ENCODE measurements around the gene GATB.

GATB gene

DNA sequence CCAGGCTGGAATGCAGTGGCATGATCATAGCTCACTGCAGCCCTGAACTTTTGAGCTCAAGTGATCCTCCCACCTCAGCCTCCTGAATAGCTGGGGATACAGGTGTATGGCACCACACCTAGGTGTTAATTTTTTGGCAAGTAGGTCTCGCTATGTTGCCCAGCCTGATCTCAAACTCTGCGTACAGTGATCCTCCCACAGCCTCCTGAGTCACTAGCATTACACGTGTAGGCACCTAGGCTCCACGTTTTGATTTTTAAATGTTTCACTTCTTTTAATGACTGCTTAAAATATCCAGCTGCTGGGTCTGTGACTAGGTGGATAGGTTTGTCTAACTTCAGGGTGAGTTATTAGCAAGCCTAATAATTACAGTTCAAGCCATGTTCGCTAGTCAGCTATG, 44.5 kb downstream of the GATB start:
- ChIA-PET CTCF (no interaction called here), POLR2A (no interaction called here)
- DNase-seq (ENCODE audit: extremely low spot score) = no peak
- TF ChIP-seq, protein P1, sequence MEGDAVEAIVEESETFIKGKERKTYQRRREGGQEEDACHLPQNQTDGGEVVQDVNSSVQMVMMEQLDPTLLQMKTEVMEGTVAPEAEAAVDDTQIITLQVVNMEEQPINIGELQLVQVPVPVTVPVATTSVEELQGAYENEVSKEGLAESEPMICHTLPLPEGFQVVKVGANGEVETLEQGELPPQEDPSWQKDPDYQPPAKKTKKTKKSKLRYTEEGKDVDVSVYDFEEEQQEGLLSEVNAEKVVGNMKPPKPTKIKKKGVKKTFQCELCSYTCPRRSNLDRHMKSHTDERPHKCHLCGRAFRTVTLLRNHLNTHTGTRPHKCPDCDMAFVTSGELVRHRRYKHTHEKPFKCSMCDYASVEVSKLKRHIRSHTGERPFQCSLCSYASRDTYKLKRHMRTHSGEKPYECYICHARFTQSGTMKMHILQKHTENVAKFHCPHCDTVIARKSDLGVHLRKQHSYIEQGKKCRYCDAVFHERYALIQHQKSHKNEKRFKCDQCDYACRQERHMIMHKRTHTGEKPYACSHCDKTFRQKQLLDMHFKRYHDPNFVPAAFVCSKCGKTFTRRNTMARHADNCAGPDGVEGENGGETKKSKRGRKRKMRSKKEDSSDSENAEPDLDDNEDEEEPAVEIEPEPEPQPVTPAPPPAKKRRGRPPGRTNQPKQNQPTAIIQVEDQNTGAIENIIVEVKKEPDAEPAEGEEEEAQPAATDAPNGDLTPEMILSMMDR (IDR thresholded peaks at IDR 0.05; ENCODE audit: control extremely low read depth, extremely low read depth, low read depth, missing control alignments) = no peak

DNA sequence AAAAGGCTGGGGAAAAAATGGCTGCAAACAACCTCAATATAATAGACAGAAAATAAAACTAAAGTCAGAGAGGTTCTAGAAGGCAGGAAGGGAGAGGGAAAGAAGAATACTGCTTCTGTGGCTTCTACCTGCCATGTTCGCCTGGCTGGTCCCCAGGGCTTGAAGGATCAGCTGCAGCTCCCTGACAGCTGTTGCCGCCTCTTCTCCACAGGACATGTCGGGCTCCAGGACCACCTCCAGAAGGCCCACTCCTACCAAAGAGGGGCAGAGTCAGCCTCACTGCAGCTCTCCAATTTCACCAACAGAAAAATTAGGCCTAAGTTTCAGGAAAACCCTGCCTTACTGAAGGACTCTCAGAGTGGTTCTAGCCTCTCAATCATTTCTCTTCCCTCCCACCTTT, 44.9 kb downstream of the GATB start:
- POLR2A ChIA-PET = no interaction called here
- DNase-seq (ENCODE audit: extremely low spot score) = no peak
- CTCF ChIA-PET = no interaction called here
- TF ChIP-seq, protein P1 (IDR thresholded peaks at IDR 0.05; ENCODE audit: control extremely low read depth, extremely low read depth, low read depth, missing control alignments) = no peak

GRCh38 chr4:151712777-151713176, 48.0 kb downstream of the GATB start:
- POLR2A ChIA-PET = no interaction called here
- CTCF ChIA-PET = interaction anchor here (0.7 to 2.4 kb wide), 8 partner anchors 9 to 149 kb away, joined by 3 to 9 read pairs (median 3); no protein-coding TSS in a partner anchor
- TF ChIP-seq, protein P1 (IDR thresholded peaks at IDR 0.05; ENCODE audit: control extremely low read depth, extremely low read depth, low read depth, missing control alignments) = no peak
- DNase-seq (ENCODE audit: extremely low spot score) = no peak

GRCh38 chr4:151711646-151712045, 49.2 kb downstream of the GATB start:
- DNase-seq (ENCODE audit: extremely low spot score) = no peak
- TF ChIP-seq, protein P1 (IDR thresholded peaks at IDR 0.05; ENCODE audit: control extremely low read depth, extremely low read depth, low read depth, missing control alignments) = no peak
- CTCF ChIA-PET = interaction anchor here (0.9 to 2.4 kb wide), 3 partner anchors 9 to 28 kb away, joined by 3 to 9 read pairs (median 5); no protein-coding TSS in a partner anchor
- POLR2A ChIA-PET = no interaction called here

- CTCF ChIA-PET = interaction anchor here (1.0 kb wide), 1 partner anchor 17 kb away, joined by 3 read pairs; no protein-coding TSS in a partner anchor
- POLR2A ChIA-PET = no interaction called here
- DNase-seq (ENCODE audit: extremely low spot score) = no peak
- TF ChIP-seq, protein P1 (IDR thresholded peaks at IDR 0.05; ENCODE audit: control extremely low read depth, extremely low read depth, low read depth, missing control alignments) = no peak
These were observed 51.2 kb downstream of the GATB start for GRCh38 chr4:151709587-151709986.

DNA sequence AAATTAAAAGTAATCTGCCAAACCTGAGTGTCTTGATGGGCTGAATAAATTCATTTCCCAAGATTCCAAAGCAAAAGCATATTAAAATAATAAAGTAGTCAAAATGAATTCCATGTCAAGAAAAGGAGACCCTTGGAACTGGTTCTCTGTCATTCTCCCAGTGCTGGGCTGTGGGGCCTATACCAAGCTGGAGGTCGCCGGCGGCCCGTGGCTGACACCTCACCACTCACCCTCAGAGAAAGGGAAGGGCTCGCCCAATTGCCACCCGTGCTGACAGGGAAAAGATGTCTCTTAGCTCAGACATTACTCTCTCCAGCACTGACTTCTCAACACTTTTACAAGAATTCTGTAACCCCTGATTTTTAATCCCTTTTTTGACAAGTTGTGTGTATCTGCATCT, 51.7 kb downstream of the GATB start:
- DNase-seq (ENCODE audit: extremely low spot score) = no peak
- TF ChIP-seq, protein P1 (IDR thresholded peaks at IDR 0.05; ENCODE audit: control extremely low read depth, extremely low read depth, low read depth, missing control alignments) = no peak
- ChIA-PET CTCF (interaction anchor here (1.0 kb wide), 1 partner anchor 18 kb away, joined by 3 read pairs; no protein-coding TSS in a partner anchor), POLR2A (no interaction called here)
